CD4-positive, alpha-beta T cell treated with Interleukin-17A for 1 hour (primary cell): ENCODE measurements around the gene AGAP1.

Experiments used
- DNase-seq: peaks from one replicate; pipeline ENCODE4 v3.0.0-alpha.2; 2020

The AGAP1 gene

DNA sequence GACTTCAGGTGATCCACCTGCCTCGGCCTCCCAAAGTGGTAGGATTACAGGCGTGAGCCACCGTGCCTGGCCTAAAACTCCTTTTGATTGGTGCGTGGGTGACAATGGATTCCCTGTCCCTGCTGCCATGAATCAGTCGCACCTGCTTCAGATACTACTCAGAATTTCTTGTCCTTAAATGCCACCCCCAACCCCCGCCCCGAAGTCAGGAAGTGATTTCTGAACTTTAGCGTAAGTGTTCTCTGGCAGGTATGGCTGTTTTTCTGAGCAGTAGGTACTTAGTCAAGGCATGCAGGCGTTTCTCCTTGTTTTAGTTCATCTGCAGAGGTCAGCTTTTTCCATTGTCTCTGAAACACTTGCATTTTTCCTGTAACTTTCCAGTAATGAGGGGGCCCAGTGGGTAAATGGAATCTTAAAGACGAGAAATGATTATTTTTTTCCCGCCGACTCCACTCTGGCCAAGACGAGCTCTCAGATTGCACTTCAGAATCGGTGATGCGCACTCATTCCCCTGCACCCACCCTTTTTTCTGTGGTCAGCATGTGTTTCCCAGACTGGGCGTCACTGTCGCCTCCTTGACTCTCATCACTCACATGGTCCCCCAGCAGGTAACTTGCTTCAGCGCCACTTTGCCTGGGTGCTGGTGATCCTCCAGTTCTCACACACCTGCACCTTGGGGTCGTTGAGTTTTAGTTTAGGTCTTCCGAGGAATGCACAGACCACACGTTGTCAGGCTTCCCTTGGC, 494.6 kb downstream of the AGAP1 start:
- no peak for DNase-seq

DNA sequence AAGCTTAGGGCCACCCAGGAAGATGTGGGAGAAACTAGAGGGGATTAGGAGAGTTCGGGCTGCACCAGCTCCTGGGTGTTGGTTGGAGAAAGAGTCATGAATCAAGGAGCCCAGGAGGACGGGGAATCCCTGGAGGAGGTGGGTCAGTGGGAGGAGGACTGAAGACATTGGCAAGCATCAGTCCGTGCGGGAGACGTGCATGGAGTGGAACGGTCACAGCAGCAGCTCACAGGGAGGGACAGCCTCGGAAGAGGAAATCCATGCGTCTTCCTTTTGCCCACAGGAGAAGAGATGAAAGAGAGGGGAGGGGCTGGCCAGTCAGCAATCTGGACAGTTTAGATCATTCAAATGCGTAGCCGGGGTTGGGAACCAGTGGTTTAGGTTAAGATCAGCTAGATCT, 495.7 kb downstream of the AGAP1 start:
- DNase-seq: no peak

DNA sequence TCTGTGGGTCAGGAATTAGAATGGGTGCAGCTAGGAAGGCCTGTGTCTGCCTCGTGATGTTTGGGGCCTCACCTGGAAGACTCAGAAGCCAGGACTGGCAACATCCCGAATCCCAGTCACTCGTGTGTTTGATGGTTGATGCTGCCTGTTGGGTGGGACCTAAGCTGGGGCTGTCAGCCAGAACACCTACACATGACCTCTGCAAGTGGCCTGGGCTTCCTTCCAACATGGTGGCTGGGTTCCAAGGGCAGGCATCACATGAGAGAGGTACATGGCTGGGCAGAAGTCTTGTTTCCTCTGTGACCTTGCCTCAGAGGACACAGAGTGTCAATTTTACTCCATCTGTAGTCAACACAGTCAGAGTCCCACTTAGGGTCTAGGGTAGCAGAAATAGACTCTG, 496.5 kb downstream of the AGAP1 start:
- no peak for DNase-seq

DNA sequence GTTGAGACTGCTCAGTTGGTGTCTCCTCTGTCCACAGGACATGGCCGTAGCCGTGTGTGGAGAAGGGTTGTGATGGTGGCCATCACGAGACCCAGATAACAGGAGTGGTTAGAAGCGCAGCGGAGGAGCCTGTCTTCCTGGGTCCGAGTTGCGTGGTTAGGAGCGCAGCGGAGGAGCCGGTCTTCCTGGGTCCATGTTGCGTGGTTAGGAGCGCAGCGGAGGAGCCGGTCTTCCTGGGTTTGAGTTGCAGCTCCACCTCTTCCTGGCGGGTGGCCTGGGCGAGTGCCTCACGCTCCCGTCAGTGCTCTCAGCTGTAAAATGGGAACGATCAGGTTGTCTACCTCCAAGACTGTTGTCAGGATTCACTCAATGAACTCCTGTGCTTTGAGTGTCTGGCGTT, 498.2 kb downstream of the AGAP1 start:
- no peak for DNase-seq

DNA sequence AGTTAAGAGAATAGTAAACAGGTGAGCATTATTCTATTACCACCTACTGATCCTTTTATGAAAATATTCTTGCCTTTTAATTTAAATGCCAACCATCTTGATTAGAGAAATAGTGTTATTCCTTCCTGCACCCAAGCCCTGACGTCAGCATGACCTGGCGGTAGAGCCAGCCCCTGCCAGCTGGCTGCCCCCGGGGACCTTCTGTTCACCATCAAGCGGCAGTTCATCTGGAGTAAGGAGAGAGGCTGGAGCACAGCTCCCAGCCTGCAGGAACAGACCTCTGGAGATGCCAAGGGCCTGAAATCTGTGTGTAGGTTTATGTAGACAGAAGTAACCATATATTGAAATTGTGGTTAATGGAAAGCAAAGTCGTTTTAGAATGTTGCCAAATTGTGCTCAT, 502.6 kb downstream of the AGAP1 start:
- DNase-seq: no peak

DNA sequence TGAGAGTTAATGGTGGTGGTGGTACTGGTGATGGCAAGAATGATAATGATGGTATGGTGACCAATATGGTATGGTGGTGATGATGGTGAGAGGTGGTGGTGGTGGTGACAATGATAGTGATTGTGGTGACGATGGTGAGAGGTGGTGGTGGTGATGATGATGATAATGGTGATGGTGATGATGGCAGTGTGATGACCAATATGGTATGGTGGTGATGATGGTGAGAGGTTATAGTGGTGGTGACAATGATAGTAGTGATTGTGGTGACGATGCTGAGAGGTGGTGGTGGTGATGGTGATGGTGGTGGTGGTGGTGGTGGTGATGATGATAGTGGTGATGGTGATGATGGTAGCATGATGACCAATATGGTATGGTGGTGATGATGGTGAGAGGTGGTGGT, 505.2 kb downstream of the AGAP1 start:
- DNase-seq: no peak

DNA sequence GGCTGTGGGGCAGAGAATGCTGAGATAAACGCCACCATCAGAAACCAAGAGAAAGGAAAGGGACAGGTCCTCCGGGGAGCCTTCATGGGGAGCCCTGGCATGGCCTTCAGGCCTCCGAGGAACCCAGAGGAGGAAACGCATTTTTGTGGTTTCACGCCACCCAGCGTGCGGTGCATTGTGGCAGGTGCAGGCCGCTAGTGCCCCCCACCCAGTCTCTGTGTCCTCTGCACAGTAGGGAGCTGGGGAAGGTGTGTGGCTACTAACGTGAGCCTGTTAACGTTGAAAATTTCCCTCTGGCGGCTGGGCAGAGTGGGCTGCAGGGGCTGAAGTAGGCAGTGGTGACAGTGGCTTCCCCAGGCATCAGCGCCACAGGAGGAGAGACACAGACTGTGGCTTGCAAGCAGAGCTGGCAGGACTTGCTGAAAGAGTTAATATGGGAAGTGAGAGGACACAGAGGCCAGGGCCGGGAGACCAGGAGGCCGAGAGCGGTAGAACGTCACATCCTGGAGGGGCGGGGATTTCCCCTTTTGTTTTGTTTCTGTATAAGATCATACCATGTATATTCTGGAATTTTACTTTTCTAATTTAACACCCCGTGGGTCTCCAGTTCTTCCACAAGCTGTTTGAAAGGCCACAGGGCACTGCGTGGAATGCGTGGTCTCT, 507.5 kb downstream of the AGAP1 start:
- no peak for DNase-seq

DNA sequence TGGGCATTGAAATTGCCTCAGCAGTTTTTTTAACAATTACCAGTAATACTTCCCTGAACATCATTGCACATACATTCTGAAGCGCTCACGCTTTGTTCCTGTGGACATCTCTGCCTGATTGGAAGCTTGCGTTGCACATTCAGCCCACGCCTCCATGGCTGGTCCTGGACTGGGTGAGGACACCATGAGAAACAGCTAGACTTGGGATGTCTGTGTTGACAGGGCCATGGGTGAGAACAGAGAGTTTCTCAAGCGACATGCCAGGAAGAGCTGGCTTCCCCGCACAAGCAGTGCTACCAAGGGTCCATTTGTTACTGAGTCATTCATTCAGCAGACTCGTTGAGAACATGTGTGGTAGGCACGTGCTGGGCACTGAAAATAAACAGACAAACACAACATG, 508.0 kb downstream of the AGAP1 start:
- no peak for DNase-seq

DNA sequence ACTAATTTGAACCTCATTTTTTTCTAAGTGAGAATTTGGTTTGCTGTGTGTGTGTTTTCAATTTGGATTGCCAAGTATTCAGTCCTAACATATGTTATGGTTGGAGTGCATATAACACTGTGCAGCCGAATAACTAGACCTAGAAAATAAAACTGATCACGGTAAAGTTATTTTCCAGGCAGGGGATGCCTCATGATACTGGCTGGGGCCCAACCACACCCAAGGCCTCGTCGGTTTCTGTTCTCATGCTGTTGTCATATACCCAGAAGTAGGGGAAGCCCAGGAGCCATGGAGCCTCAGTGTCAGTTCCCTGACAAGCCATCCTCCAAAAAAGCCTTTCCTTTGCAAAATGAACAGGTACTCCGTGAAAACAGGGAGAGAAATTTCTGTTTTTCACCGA, 514.2 kb downstream of the AGAP1 start:
- DNase-seq: no peak

DNA sequence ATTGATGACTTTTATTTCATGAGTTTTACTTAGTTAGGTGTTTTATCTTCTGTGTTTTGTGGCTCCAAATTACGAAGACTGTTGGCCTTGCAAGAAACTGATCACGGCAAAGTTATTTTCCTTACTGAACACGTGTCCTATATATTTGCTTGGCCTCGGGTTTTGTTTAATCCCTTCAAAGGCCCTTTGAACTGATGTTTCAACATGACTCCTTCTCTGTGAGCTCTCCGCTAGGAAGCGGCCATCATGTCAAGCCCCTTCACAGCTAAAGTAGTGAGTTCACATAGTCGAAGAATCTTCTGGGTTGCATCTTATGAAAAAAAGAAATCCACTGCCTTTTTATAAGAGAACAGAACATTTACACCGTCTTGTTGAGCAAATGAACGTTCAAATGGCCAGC, 515.0 kb downstream of the AGAP1 start:
- no peak for DNase-seq

DNA sequence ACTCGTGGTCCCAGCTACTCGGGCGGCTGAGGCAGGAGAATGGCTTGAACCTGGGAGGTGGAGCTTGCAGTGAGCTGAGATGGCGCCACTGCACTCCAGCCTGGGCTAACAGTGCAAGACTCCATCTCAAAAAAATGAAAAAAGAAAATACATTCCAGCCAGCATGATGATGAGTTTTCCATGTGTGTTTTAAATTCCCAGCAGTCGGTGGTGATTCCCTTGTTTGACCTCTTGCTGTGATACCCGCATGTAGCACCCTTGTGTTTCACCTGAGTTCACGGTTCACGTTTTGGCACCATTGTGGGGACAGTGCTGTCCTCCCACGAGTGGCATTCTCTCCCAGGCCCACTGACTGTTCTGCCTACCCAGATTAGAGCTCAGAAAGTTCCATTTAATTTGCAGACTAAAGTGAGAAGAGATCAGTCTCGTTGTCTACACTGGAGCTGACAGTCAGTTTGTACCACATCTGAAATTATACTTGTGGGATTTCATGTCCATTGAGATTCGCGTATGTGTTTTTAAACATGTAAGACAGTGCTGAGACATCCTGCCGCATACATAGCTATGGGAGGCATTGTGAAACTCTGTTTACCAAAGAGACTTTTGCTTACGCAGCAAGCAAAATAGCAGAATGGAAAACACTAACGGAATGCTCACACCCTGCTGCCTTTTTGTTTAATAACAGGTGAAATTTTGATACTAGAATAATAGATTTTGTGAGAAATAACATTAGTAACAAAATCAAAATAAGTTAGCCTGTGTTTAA, 517.3 kb downstream of the AGAP1 start:
- no peak for DNase-seq

DNA sequence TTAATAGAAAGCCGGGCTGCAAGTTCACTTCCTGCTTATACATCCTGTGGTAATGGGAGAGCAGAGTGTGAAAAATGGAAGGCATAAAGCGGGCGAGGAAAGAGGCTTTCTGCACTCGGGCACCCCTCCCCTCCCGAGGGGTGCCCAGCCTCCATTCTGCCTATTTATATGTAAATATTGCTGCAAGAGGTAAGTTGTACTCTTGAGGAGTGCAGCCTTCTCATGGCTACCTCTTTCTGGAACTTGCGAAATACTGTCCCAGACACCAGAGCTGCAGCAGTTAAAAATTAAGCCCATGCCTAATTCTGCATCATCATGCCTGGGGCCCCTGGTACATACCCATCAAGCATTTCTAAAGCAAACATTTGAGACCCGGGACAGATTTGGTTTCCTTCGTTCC, 518.3 kb downstream of the AGAP1 start:
- no peak for DNase-seq

DNA sequence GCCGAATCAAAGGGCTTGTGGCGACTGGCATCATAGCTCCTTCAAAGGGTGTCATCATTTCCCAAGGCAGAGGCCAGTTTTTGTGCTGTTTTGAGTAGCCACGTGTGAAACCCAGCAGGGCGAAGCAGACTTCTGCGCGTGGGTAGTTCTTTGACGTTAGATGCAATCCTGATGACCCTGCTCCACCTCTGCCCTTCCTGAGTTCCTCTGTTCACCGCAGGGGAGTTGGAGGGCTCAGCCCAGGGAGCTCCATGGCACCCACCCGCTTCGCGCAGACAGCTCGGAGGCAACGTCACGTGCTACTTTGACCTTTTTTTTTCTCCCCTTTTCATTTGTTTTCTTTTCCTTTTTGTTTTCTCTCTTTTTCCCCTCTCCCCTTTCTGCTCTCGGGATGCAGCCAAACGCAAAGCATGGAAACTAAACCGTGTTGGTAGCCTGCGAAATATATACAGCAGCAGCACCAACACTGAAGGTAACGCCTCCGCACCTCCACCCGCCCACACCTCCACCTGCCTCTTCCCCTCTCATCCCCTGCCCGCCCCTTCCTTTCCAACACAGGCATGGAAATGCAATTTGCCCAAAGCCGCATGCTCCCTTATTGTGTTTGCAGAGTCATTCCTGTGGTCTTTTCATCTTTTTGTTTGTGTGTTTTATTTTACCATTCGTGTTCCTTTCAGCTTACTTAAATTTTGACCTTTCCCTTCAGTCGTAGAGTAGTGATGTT, 520.7 kb downstream of the AGAP1 start:
- no peak for DNase-seq

DNA sequence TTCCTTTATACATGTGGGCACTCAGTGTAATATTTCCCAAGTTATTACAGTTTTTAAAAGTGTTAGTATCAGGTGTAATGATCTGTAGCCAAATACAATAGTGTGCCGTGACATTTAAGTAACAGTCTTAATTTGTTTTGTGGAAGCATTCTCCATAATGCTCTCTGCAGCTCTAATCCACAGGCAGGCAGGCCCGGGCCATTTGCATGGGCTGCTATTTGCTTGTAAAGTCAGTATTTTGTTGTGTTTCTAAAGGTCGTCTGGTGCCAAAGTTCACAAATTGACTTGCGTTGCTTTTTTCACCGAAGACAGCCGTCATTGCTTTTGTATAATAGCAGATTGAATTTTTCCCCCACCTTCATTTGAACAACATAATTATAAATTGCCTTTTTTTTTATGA, 521.3 kb downstream of the AGAP1 start:
- no peak for DNase-seq

DNA sequence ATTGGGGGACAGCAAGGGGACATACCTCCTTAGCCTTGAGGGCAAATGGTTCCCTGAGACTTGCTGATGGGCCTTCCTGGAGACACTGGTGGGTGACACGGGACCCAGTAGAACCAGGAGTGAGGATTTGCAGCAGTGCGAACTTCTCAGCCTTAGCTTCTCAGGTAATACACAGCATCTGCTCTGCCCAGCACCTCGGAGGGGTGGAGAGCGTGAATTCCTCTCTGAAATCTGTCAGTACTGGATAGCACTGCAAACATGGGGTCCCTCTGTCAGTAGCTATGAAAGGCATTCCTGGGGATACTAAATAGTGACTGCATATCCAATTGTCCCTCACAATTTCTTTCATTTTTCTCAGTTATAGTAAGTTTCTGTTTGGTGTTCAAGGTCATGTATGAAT, 522.7 kb downstream of the AGAP1 start:
- DNase-seq: no peak

DNA sequence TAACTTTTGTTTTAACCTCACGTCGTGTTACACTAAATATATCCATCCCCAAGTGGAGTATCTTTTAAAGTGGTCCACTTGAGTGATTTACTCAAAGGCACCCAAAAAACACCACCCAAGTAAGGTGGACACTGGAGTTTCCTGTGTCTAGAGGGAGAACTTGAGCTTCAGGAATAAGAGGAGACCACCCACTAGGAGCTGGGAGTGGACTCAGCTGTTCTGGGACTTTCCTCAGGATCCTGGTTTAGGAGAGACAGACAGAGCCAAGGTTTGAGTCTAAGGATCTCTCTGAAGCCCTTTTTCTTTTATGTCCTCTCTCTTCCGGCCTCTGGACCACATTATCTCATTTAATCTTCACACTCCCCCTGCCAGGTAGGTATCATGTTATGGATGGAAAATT, 523.6 kb downstream of the AGAP1 start:
- no peak for DNase-seq

DNA sequence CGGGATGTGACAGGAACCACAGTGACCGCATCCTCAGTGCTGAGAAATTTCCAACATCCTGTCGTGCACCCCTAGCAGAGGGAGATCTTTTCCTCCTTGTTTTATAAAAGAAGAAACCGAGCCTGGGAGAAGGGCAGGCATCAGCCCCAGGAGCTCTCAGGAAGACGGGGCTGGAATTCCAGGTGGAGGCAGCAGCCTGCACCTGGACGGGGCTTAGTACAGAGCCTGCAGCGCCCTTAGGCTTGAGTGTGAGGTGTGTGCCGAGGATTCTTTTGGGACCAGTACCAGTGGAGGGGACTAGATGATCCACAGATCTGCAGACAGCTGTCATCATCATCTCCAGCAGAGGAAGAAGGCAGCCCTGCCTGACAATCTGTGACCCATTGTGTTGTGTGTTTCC, 525.6 kb downstream of the AGAP1 start:
- DNase-seq: no peak

DNA sequence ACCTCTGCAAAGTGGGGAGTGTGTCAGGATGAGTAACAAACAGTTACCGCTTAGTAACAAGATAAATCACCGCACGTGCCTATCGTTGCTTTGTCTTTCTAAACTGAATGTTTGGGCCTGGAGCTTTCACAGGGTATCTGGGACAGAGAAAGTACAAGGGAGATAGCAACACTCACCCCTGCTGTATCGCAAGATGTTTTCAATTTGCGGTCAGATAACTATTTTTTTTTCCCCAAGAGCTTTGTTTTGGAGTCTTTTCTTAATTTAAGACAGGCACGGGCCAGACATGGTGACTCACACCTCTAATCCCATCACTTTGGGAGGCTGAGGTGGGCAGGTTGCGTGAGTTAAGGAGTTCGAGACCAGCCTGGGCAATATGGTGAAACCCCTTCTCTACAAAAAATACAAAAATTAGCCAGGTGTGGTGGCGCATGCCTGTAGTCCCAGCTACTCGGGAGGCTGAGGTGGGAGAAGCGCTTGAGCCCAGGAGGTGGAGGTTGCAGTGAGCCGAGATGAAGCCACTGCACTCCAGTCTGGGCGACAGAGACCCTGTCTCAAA, 527.7 kb downstream of the AGAP1 start:
- DNase-seq: no peak

DNA sequence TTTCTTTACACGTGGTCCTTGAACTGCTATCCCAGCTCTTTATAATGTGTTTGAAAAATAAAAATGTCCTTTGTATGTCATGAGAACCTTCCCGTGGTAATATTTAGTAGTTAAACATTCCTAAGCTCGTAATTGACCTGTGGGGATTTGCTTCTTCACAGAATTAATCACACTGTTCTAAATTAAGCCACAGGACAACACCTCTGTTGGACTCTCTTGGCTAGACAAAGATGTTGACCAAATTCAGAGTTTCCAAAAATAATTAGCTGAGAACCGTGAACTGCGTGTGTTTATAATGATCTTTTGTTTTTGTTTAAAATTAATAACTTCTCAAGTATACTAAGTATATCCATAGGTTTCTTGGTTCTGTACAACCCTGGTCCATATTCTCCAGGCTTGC, 528.3 kb downstream of the AGAP1 start:
- DNase-seq: no peak

DNA sequence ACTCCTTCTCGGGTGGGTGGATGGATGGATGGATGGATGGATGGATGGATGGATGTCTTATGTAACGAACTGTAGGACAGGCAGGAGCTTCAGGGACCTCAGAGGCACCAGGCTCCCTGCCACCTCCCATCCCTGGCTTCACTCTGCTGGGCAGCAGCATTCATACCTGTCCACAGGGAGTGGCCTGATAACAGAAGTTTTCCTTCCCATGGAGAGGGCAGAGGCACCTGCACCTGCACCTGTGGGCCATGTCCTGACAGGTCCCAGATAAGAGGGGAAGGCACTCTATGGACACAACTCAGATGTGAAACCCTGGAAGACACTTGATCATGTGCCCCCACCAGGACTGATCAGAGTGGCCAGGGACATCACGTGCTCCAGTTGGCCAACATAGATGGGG, 532.0 kb downstream of the AGAP1 start:
- no peak for DNase-seq

DNA sequence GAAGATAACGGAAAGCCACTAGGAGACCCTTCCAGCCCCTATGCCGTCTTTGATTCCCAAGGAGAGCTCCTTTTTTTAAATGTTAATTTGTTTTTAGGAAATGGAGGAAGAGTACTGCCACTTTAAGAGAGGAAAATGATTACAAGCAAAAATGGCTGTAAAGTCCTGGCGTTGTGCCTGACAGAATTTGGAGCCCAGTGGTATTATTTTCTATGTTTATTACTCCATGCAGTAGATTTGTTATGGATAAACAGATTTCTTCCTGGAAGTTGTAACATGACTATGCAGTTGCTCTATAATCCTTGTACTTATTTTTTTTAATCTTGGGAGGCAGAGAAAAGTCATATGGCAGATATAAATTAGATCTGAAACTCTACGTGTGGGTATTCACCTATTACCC, 533.0 kb downstream of the AGAP1 start:
- DNase-seq: no peak

DNA sequence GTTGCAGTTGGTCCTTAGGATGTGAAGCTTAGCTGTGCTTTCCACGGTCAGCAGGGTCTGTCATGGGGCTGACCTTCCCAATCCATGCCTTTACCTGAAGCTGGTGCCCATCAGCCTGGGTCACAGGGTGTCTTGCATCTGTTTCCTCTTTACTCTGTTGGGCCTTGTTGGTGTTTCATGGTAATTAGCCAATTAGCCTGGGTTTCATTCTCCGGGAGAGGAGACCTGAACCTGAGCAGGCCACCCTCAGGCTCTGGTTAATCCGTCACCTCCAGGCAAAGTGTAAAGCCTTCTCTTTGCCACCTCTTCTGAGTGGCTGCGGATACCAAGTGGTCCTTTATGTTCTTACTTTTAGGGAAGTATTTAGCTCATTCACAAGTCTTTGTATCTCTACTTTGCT, 534.2 kb downstream of the AGAP1 start:
- no peak for DNase-seq

DNA sequence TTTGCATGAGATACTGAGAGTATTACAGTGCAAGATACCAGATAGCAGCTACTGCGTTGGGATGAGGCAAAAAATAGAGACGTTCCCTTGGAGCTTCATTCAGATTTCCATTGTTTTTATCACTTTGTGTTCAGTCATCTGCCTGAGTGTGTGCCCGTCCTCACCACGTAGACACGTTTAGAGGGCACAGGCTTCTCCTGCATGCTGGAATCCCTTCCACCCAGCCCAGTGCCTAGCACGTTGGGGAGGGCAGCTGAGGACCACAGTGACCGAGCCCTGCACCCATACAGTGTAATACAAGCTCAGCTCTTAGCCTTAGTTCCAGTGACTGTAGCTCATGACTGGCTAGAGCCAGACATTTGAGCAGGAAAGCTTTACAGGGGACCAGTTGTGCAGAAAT, 539.6 kb downstream of the AGAP1 start:
- no peak for DNase-seq
